Esophagus muscularis mucosa (tissue), 3 donors: ENCODE results near the gene EPHB2.

Experiments used
- CTCF ChIP-seq, 3 experiments: fragments of 200-600 bp in 2 of 3; fragments of 450-650 bp in 1 of 3; sonication (generic) in 2 of 3; IDR thresholded peaks; one replicate each; pipeline ENCODE4 v1.5.1; 2017 to 2019; ENCODE audit warnings: antibody characterized with exemption in 3 of 3, mild to moderate bottlenecking in 2 of 3, moderate library complexity in 1 of 3
- EP300 ChIP-seq: sonication (generic); formaldehyde crosslinking; IDR thresholded peaks from one replicate; pipeline ENCODE4 v1.6.1; 2017; ENCODE audit warnings: antibody characterized with exemption

GRCh38 chr1:22705586-22705985 is 5.1 kb upstream of the EPHB2 start:
- no peak for TF ChIP-seq CTCF (IDR thresholded peaks at IDR 0.05)
- no peak for TF ChIP-seq EP300
